Activated T-cell treated with anti-CD3 and anti-CD28 coated beads, Interleukin-2, amount 50 U/mL, for 24 hours (primary cell): ENCODE data around the gene JUNB.

Source experiments
- DNase-seq: peaks from one replicate; pipeline ENCODE4 v3.0.0-alpha.2; 2020
- H3K27ac Mint-ChIP-seq: 2 replicates; pipeline ENCODE4 v1.8.0; 2020; ENCODE audit warnings: mild to moderate bottlenecking, mixed read lengths
- H3K27me3 Mint-ChIP-seq: 2 replicates; pipeline ENCODE4 v1.8.0; 2020; ENCODE audit warnings: mixed read lengths
- H3K36me3 Mint-ChIP-seq: 2 replicates; pipeline ENCODE4 v1.8.0; 2020; ENCODE audit warnings: low read depth, mixed read lengths
- H3K4me1 Mint-ChIP-seq: 2 replicates; pipeline ENCODE4 v1.8.0; 2020; ENCODE audit warnings: low read depth, mixed read lengths
- H3K4me3 Mint-ChIP-seq: 2 replicates; pipeline ENCODE4 v1.8.0; 2020; ENCODE audit warnings: mild to moderate bottlenecking, moderate library complexity, mixed read lengths
- H3K9me3 Mint-ChIP-seq: 2 replicates; pipeline ENCODE4 v1.8.0; 2020; ENCODE audit warnings: mixed read lengths

Gene JUNB

GRCh38 chr19:12791345-12792050 is at the start of gene JUNB:
JUNB (plus strand) TSS chr19:12791486; CDS start chr19:12791772, 286 bp downstream.
- Mint-ChIP-seq H3K36me3 (peaks cover 33% of the 10 kb centered on the region), H3K4me1 (peaks cover 51% of the 10 kb centered on the region), H3K4me3 (peak within 1 kb of the TSS; percentile 98), H3K9me3 (no peaks in the 10 kb centered on the region), H3K27ac (peak within 1 kb of the TSS; percentile 99), H3K27me3 (no peaks in the 10 kb centered on the region)
- DNase-seq: peak; percentile 97

GRCh38 chr19:12745166-12745897 is 46.0 kb upstream of the JUNB start:
- Mint-ChIP-seq H3K27ac (no peak overlapping the region), H3K9me3 (peaks cover 6% of the 10 kb centered on the region), H3K4me3 (no peak overlapping the region), H3K4me1 (peaks cover 4% of the 10 kb centered on the region), H3K36me3 (peaks cover 63% of the 10 kb centered on the region), H3K27me3 (peaks cover 4% of the 10 kb centered on the region)
- DNase-seq: no peak

- H3K27me3 Mint-ChIP-seq: peaks cover 28% of the 10 kb centered on the region
- H3K36me3 Mint-ChIP-seq: peaks cover 43% of the 10 kb centered on the region
- H3K9me3 Mint-ChIP-seq: peaks cover 6% of the 10 kb centered on the region
- H3K4me1 Mint-ChIP-seq: peaks cover 4% of the 10 kb centered on the region
- DNase-seq: no peak
- H3K27ac Mint-ChIP-seq: no peak overlapping the region
- no peak overlapping the region for H3K4me3 Mint-ChIP-seq
Observed at GRCh38 chr19:12748489-12748888, 42.8 kb upstream of the JUNB start.

GRCh38 chr19:12749938-12750521 is 41.3 kb upstream of the JUNB start:
- H3K9me3 Mint-ChIP-seq: peaks cover 6% of the 10 kb centered on the region
- no peak for DNase-seq
- peaks cover 34% of the 10 kb centered on the region for H3K36me3 Mint-ChIP-seq
- no peak overlapping the region for H3K4me3 Mint-ChIP-seq
- peaks cover 40% of the 10 kb centered on the region for H3K27me3 Mint-ChIP-seq
- H3K4me1 Mint-ChIP-seq: peaks cover 4% of the 10 kb centered on the region
- no peak overlapping the region for H3K27ac Mint-ChIP-seq

- Mint-ChIP-seq H3K36me3 (peaks cover 26% of the 10 kb centered on the region), H3K4me3 (no peak overlapping the region), H3K27ac (no peak overlapping the region), H3K27me3 (peaks cover 47% of the 10 kb centered on the region), H3K9me3 (peaks cover 6% of the 10 kb centered on the region), H3K4me1 (peaks cover 4% of the 10 kb centered on the region)
- DNase-seq: no peak
Observed at GRCh38 chr19:12750851-12751250, 40.4 kb upstream of the JUNB start.

GRCh38 chr19:12751635-12752034 is 39.7 kb upstream of the JUNB start, which contains the start of gene BEST2:
BEST2 (plus strand) TSS chr19:12751791; CDS start chr19:12752593, 802 bp downstream.
- H3K27ac Mint-ChIP-seq: no peak within 1 kb of the TSS
- H3K9me3 Mint-ChIP-seq: peaks cover 6% of the 10 kb centered on the region
- H3K36me3 Mint-ChIP-seq: peaks cover 18% of the 10 kb centered on the region
- H3K27me3 Mint-ChIP-seq: peaks cover 51% of the 10 kb centered on the region
- no peak for DNase-seq
- H3K4me3 Mint-ChIP-seq: no peak within 1 kb of the TSS
- H3K4me1 Mint-ChIP-seq: peaks cover 4% of the 10 kb centered on the region

- Mint-ChIP-seq H3K27ac (no peak overlapping the region), H3K36me3 (peaks cover 12% of the 10 kb centered on the region), H3K27me3 (peaks cover 51% of the 10 kb centered on the region), H3K4me3 (no peak overlapping the region), H3K9me3 (peaks cover 6% of the 10 kb centered on the region), H3K4me1 (peaks cover 4% of the 10 kb centered on the region)
- no peak for DNase-seq
Observed at GRCh38 chr19:12752056-12752781, 39.1 kb upstream of the JUNB start.

- Mint-ChIP-seq H3K4me1 (peaks cover 5% of the 10 kb centered on the region), H3K27me3 (peaks cover 59% of the 10 kb centered on the region), H3K36me3 (no peaks in the 10 kb centered on the region), H3K27ac (no peak overlapping the region), H3K9me3 (no peaks in the 10 kb centered on the region), H3K4me3 (no peak overlapping the region)
- DNase-seq: no peak
Observed at GRCh38 chr19:12754465-12755196, 36.7 kb upstream of the JUNB start.

GRCh38 chr19:12756150-12756883 is 35.0 kb upstream of the JUNB start:
- Mint-ChIP-seq H3K9me3 (no peaks in the 10 kb centered on the region), H3K27me3 (peaks cover 49% of the 10 kb centered on the region), H3K36me3 (no peaks in the 10 kb centered on the region), H3K4me1 (peaks cover 4% of the 10 kb centered on the region), H3K27ac (no peak overlapping the region), H3K4me3 (no peak overlapping the region)
- no peak for DNase-seq

GRCh38 chr19:12757544-12758274 is 33.6 kb upstream of the JUNB start:
- Mint-ChIP-seq H3K9me3 (no peaks in the 10 kb centered on the region), H3K36me3 (no peaks in the 10 kb centered on the region), H3K4me3 (peak overlapping the region; percentile 39), H3K4me1 (peaks cover 4% of the 10 kb centered on the region), H3K27me3 (peaks cover 39% of the 10 kb centered on the region), H3K27ac (no peak overlapping the region)
- DNase-seq: peak; percentile 83

- Mint-ChIP-seq H3K9me3 (no peaks in the 10 kb centered on the region), H3K4me3 (no peak overlapping the region), H3K4me1 (peaks cover 4% of the 10 kb centered on the region), H3K36me3 (peaks cover 6% of the 10 kb centered on the region), H3K27ac (no peak overlapping the region), H3K27me3 (peaks cover 23% of the 10 kb centered on the region)
- no peak for DNase-seq
Observed at GRCh38 chr19:12759686-12760085, 31.6 kb upstream of the JUNB start.

GRCh38 chr19:12763100-12763499 is 28.2 kb upstream of the JUNB start:
- H3K27me3 Mint-ChIP-seq: peaks cover 6% of the 10 kb centered on the region
- H3K36me3 Mint-ChIP-seq: peaks cover 8% of the 10 kb centered on the region
- no peak overlapping the region for H3K27ac Mint-ChIP-seq
- H3K9me3 Mint-ChIP-seq: no peaks in the 10 kb centered on the region
- H3K4me1 Mint-ChIP-seq: peaks cover 6% of the 10 kb centered on the region
- DNase-seq: no peak
- H3K4me3 Mint-ChIP-seq: no peak overlapping the region

GRCh38 chr19:12764698-12765097 is 26.6 kb upstream of the JUNB start:
- Mint-ChIP-seq H3K27me3 (no peaks in the 10 kb centered on the region), H3K27ac (no peak overlapping the region), H3K36me3 (peaks cover 8% of the 10 kb centered on the region), H3K4me3 (no peak overlapping the region), H3K4me1 (peaks cover 8% of the 10 kb centered on the region), H3K9me3 (no peaks in the 10 kb centered on the region)
- no peak for DNase-seq
